22Rv1 (cell line): ENCODE measurements around the gene PLEKHJ1.
A peak's percentile ranks its signal among the peaks of the same experiment; 100 is the strongest.

Experiments used
- H3K27ac ChIP-seq: fragments of 450-650 bp; 2 replicates; pipeline ENCODE4 v1.5.1; 2017
- CTCF ChIP-seq: fragments of 450-650 bp; IDR thresholded peaks from 2 replicates; pipeline ENCODE4 v1.5.1; 2017; ENCODE audit warnings: mild to moderate bottlenecking
- ZFX ChIP-seq: fragments of 450-650 bp; IDR thresholded peaks from 2 replicates; pipeline ENCODE4 v1.6.1; 2017; ENCODE audit warnings: antibody characterized with exemption, borderline replicate concordance

The PLEKHJ1 gene

GRCh38 chr19:2278459-2279158 is 42.5 kb upstream of the PLEKHJ1 start:
- no peak for TF ChIP-seq ZFX
- no peak for TF ChIP-seq CTCF
- H3K27ac ChIP-seq, result no peak overlapping the region

- TF ChIP-seq ZFX (no peak), CTCF (no peak)
- no peak overlapping the region for H3K27ac ChIP-seq
These were observed 41.0 kb upstream of the PLEKHJ1 start for GRCh38 chr19:2277138-2277537.

GRCh38 chr19:2276429-2276986 is 40.4 kb upstream of the PLEKHJ1 start:
- no peak for TF ChIP-seq ZFX
- TF ChIP-seq CTCF, result no peak
- no peak overlapping the region for H3K27ac ChIP-seq

- H3K27ac ChIP-seq, result peak overlapping the region; percentile 17; the same call in 1 of the 2 replicates
These were observed 39.7 kb upstream of the PLEKHJ1 start for GRCh38 chr19:2275588-2276428.

GRCh38 chr19:2274931-2275535 is 38.9 kb upstream of the PLEKHJ1 start:
- peak overlapping the region; percentile 17; the same call in 1 of the 2 replicates for H3K27ac ChIP-seq

More at GRCh38 chr19:2275588-2276428, 39.7 kb upstream of the PLEKHJ1 start:
- TF ChIP-seq CTCF, result no peak
- no peak for TF ChIP-seq ZFX

GRCh38 chr19:2274185-2274711 is 38.1 kb upstream of the PLEKHJ1 start:
- H3K27ac ChIP-seq, result peak overlapping the region; percentile 92
- no peak for TF ChIP-seq ZFX
- TF ChIP-seq CTCF, result no peak

More at GRCh38 chr19:2274931-2275535, 38.9 kb upstream of the PLEKHJ1 start:
- TF ChIP-seq ZFX, result no peak
- peak; percentile 62 for TF ChIP-seq CTCF
